ENCODE results near the gene GPR137C. TPM values are rescaled to one million over a fixed set of nuclear protein-coding genes. Genes with fewer than 3 reads are reported as not detected.

The GPR137C gene
- total and polyA plus RNA-seq, 2 of the 8 experiments (the other 6 are each of a cell fraction or from before 2014, with no cell fraction given), result 2.7 to 4.3 TPM

GRCh38 chr14:52589646-52590045 lies 37.0 kb downstream of the GPR137C start:
- Histone ChIP-seq H3K9ac (replicated peaks in 1 of 4; ENCODE audit: extremely low read depth in 1 of 4, low read depth in 3 of 4, low read length in 3 of 4) (no peak overlapping the region), H3K79me1 (ENCODE audit: low read depth, low read length) (no peaks in the 10 kb centered on the region), H3K4me2 (ENCODE audit: insufficient read depth in 1 of 2, low read depth in 2 of 2, low read length in 2 of 2) (no peak overlapping the region), H4K5ac (ENCODE audit: insufficient read length, low read depth, low read length) (no peak overlapping the region), H3K27me3 (replicated peaks in 1 of 4; ENCODE audit: control insufficient read depth in 3 of 4, extremely low read depth in 1 of 4, insufficient read depth in 3 of 4, low read length in 3 of 4) (no peaks in the 10 kb centered on the region), H2AK5ac (ENCODE audit: low read depth, low read length) (no peak overlapping the region), H2BK5ac (ENCODE audit: low read depth, low read length) (no peak overlapping the region), H2BK15ac (ENCODE audit: low read length) (no peak overlapping the region), H3K79me2 (ENCODE audit: control insufficient read depth in 1 of 2, insufficient read depth in 2 of 2, low read length in 2 of 2) (no peaks in the 10 kb centered on the region), H3K23me2 (ENCODE audit: low read depth, low read length) (no peaks in the 10 kb centered on the region), H2AFZ (ENCODE audit: low read length) (no peak overlapping the region), H3K4me1 (replicated peaks in 1 of 4; ENCODE audit: control insufficient read depth in 3 of 4, insufficient read depth in 4 of 4, low read length in 3 of 4) (no peaks in the 10 kb centered on the region), H4K8ac (ENCODE audit: extremely low read depth, insufficient read depth, low read length) (no peak overlapping the region), H3K18ac (ENCODE audit: extremely low read depth, low read length) (no peak overlapping the region), H3K4me3 (ENCODE audit: extremely low read depth in 1 of 4, insufficient read depth in 2 of 4, low read depth in 3 of 4, low read length in 4 of 4) (no peak overlapping the region), H3K14ac (ENCODE audit: insufficient read length) (no peak overlapping the region), H4K91ac (replicated peaks; ENCODE audit: insufficient read length, low read length) (no peak overlapping the region), H2BK12ac (ENCODE audit: low read depth, low read length) (no peak overlapping the region), H2BK20ac (ENCODE audit: low read length) (no peak overlapping the region), H3K9me3 (ENCODE audit: insufficient read depth in 2 of 2, low read depth in 1 of 2, low read length in 1 of 2) (no peaks in the 10 kb centered on the region), H3K23ac (ENCODE audit: insufficient read length) (no peak overlapping the region), H3K36me3 (ENCODE audit: control insufficient read depth in 2 of 4, insufficient read depth in 4 of 4, low read length in 3 of 4) (no peaks in the 10 kb centered on the region), H3K56ac (replicated peaks; ENCODE audit: insufficient read length, low read depth, low read length) (no peak overlapping the region), H3K27ac (ENCODE audit: low read depth, low read length) (no peak overlapping the region), H2BK120ac (replicated peaks; ENCODE audit: low read depth, low read length) (no peak overlapping the region), H4K20me1 (replicated peaks in 1 of 2; ENCODE audit: control insufficient read depth in 1 of 2, insufficient read depth in 2 of 2, low read length in 2 of 2) (no peaks in the 10 kb centered on the region), H3K4ac (replicated peaks; ENCODE audit: insufficient read length, low read depth, low read length) (no peak overlapping the region)
- ChIA-PET CTCF (ENCODE audit: partially characterized antibody) (no interaction called here), POLR2A (ENCODE audit: partially characterized antibody) (no interaction called here)
- FAIRE-seq, result no peak
- WGBS, 2 experiments (ENCODE audit: extremely low coverage in 1 of 2, insufficient coverage in 1 of 2, insufficient read length in 1 of 2, insufficient replicate concordance in 2 of 2, low coverage in 1 of 2, low lambda C conversion rate in 2 of 2, missing lambda C conversion rate in 1 of 2), result 86% methylated on average over 4 of the region's 4 CpGs; no CpG with 5 or more reads in 1 of the 2 experiments
- DNase-seq (ENCODE audit: low read depth in 1 of 2, low spot score in 2 of 2), result no peak
- no peak for TF ChIP-seq RBBP5 (IDR thresholded peaks at IDR 0.05; ENCODE audit: borderline replicate concordance, low read depth, low read length)
- TF ChIP-seq SRF (IDR thresholded peaks at IDR 0.05; ENCODE audit: low read depth, low read length), result no peak
- TF ChIP-seq JUN (IDR thresholded peaks at IDR 0.05; ENCODE audit: low read depth, low read length), result no peak
- no peak for TF ChIP-seq CEBPB (IDR thresholded peaks at IDR 0.05; ENCODE audit: low read depth, low read length)
- TF ChIP-seq BRCA1 (IDR thresholded peaks at IDR 0.05; ENCODE audit: low read depth, low read length), result no peak
- no peak for TF ChIP-seq CTBP2 (IDR thresholded peaks at IDR 0.05; ENCODE audit: borderline replicate concordance, insufficient read depth, insufficient read length, low read length)
- no peak for TF ChIP-seq PHF8 (conservative IDR thresholded peaks at IDR 0.05; ENCODE audit: low read depth, low read length)
- no peak for TF ChIP-seq EGR1 (IDR thresholded peaks at IDR 0.05; ENCODE audit: borderline replicate concordance, low read depth, low read length)
- TF ChIP-seq NANOG (IDR thresholded peaks at IDR 0.05; ENCODE audit: insufficient read depth, low read depth, low read length, poor library complexity, severe bottlenecking), result no peak
- TF ChIP-seq CBX8 (IDR thresholded peaks at IDR 0.05; ENCODE audit: borderline replicate concordance, low read depth, low read length), result no peak
- no peak for TF ChIP-seq SIRT6 (IDR thresholded peaks at IDR 0.05; ENCODE audit: low read length)
- TF ChIP-seq SUZ12 (IDR thresholded peaks at IDR 0.05; ENCODE audit: low read length), result no peak
- no peak for TF ChIP-seq ATF2 (IDR thresholded peaks at IDR 0.05; ENCODE audit: low read length)
